ENCODE results near the gene CYTH2.
A peak's percentile ranks its signal among the peaks of the same experiment; 100 is the strongest.
"Not testable (repeated sequence)": the region's sequence is repeated elsewhere in the genome, so short reads cannot be mapped to it uniquely, and the experiment has no call there.

Gene CYTH2

GRCh38 chr19:48513289-48514122 lies 44.3 kb downstream of the CYTH2 start:
- peak; percentile 75 to 83 for DNase-seq

GRCh38 chr19:48514123-48514458 lies 44.9 kb downstream of the CYTH2 start:
- DNase-seq = no peak

GRCh38 chr19:48516536-48516935 lies 47.4 kb downstream of the CYTH2 start:
- DNase-seq = no peak

DNA sequence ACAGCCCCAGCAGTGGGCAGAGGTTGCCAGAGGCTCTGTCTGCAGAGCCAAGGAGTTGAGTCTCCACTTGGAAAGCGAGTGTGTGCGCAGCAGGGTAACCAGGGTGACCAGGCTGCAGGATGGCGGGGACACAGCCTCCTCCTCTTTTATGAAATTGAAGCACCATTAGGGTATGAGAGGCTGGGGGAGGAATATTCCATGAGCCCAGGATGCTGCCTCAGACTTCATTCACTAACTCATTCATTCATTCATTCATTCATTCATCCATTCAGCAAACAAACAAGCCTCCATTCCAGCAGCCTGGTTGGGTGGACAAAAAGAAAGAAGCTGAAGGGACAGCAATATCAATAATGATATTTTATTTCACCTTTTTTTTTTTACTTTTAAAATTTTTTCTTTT lies 49.0 kb downstream of the CYTH2 start:
- no peak for DNase-seq

- DNase-seq = not testable (repeated sequence)
Observed at GRCh38 chr19:48519426-48519825, 50.3 kb downstream of the CYTH2 start.

- DNase-seq = no peak
Observed at GRCh38 chr19:48520134-48520533, 51.0 kb downstream of the CYTH2 start.

- no peak for DNase-seq
Observed at GRCh38 chr19:48524221-48524620, 55.1 kb downstream of the CYTH2 start.

DNA sequence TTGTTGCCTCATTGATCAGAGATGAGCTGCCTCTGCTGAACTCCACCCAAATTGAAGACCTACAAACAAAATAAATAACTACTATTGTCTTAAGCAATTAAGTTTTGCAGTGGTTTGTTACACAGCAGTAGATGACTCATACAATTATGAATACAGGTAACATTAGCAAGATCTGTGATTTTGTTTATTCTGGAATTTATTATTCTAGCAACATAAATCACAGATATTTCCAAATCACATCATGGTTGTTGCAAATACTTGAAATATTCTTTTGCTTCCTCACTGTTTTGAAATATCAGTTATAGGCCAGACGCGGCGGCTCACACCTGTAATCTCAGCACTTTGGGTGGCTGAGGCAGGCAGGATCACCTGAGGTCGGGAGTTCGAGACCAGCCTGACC lies 55.6 kb downstream of the CYTH2 start:
- no peak for DNase-seq

GRCh38 chr19:48529156-48529555 lies 60.0 kb downstream of the CYTH2 start:
- DNase-seq = no peak

DNA sequence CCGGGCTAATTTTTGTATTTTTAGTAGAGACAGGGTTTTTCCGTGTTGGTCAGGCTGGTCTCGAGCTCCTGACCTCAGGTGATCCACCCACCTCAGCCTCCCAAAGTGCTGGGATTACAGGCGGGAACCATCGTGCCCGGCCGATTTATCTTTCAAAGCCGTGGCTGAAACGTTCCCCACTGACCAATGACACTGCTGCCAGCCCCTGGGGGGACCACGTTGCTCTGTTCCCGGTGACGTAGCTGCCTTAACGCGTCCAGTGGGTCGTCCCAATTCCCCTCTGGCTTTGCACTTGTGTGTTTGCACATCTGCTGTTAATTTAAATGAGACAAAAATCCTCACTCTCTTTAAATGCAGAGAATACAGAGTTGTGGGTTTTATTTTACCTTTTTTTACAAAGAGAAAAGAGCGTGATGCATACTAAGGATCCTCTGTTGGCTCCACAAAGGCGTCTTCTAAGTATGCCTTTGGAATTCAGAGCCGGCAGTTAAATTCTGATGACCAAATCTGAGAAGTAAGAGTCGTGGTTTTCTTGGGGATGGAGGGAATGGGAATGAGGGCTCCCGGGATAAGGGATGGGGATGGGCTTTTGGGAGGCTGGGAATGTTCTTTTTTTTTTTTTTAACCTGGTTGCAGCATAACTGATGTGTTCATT lies 61.0 kb downstream of the CYTH2 start:
- no peak for DNase-seq

GRCh38 chr19:48530770-48531169 lies 61.6 kb downstream of the CYTH2 start:
- no peak for DNase-seq

Measured in CD4-positive, alpha-beta T cell treated with Interferon alpha-2 for 1 hour (primary cell).